Epithelial cell of esophagus (primary cell): ENCODE measurements around the gene TENM4.

Experiments
- DNase-seq: peaks from one replicate; pipeline ENCODE4 v3.0.0; 2010; ENCODE audit warnings: low read depth
- H3K4me3 ChIP-seq: 2 replicates; pipeline ENCODE4 v1.5.1; 2011; ENCODE audit warnings: mild to moderate bottlenecking, low read length, control low read depth
- CTCF ChIP-seq: IDR thresholded peaks from 2 replicates; pipeline ENCODE4 v1.5.1; 2011; ENCODE audit warnings: low read depth, mild to moderate bottlenecking, low read length, control low read depth, inconsistent platforms; ENCODE audit not compliant: insufficient read depth; ENCODE audit errors: missing control alignments

Gene TENM4

GRCh38 chr11:78916759-78917158 is 524.1 kb downstream of the TENM4 start:
- DNase-seq: no peak
- TF ChIP-seq CTCF: no peak
- H3K4me3 ChIP-seq: no peak overlapping the region

DNA sequence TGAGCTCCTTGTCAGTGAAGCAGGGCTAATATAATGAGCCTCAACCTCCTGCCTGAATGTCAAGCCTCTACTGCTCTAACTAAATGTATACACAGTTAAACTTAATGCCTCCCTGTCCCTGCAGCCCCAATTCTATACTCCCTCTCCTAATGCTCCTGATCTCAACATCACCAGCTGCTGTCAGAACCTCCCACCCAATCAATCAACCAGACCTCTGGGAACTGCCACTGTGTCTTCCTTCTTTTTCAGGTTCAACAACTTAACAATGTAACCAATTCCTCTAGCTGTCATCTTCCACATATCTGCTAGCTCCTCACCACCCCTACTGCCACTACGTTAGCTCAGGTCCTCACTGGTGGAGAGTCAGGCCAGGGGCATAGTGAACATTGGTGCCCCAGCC is 526.3 kb downstream of the TENM4 start:
- DNase-seq: no peak
- no peak overlapping the region for H3K4me3 ChIP-seq
- TF ChIP-seq CTCF: no peak

DNA sequence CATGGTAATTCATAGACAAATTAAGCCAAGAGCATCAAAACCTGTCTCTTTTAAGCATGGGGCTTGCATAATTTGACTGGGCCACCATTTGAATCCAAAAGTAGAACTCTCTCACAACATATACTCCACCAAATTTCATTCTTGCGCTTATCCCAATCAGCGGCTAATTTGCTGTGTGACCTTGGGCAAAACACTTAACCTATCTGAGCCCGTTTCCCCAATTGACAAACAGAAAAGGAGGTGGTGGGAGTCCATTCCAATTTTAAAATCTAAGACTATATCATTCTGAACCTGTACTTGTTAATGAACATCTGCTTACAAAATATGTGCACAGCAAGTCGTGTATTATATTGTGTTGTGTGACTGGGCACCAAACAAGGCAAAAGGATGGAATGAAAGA is 528.1 kb downstream of the TENM4 start:
- no peak overlapping the region for H3K4me3 ChIP-seq
- DNase-seq: no peak
- no peak for TF ChIP-seq CTCF

- no peak overlapping the region for H3K4me3 ChIP-seq
- DNase-seq: no peak
- no peak for TF ChIP-seq CTCF
Measured at GRCh38 chr11:78910322-78910721, 530.5 kb downstream of the TENM4 start.

DNA sequence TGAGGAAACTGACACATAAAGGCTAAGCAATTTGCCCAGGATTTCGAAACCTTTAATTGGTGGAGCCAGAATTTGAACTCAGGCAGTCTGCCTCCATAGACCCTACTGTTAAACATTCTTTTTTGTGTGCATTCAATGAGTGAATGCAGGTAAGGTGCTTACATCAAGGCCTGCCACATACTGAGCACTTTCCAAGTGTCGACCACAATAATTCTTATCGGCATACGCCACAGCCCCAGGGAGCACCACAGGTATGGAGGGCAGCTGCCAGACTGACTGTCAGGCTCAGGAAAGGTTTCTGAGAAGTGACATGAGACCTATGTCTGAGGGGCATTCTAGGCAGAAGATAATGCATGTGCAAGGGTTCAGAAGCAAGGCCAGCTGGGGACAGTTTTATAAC is 531.4 kb downstream of the TENM4 start:
- TF ChIP-seq CTCF: no peak

DNA sequence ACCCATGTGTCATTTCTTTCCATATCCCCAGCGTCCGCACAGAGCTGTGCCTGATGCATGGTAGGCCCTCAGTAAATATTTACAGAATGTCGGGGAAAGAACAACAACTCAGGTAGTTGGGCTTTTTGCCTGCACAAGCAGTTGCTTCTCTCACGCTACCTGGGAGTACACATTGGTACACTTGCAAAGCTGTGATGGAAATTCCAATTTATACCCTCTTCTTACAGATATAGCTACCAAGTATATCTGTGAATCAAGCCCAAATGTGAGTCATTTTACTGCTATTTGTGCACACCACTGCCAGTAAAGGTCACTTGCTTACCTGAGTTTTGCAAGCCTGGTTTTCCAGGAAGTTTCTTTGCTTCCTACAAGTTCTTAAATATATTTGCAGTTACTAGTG is 533.2 kb downstream of the TENM4 start:
- no peak for TF ChIP-seq CTCF
- no peak overlapping the region for H3K4me3 ChIP-seq
- peak; percentile 74 for DNase-seq

More for the DNA sequence above, 531.4 kb downstream of the TENM4 start:
- no peak overlapping the region for H3K4me3 ChIP-seq
- DNase-seq: no peak

GRCh38 chr11:78906566-78906965 is 534.3 kb downstream of the TENM4 start:
- H3K4me3 ChIP-seq: no peak overlapping the region
- TF ChIP-seq CTCF: no peak
- no peak for DNase-seq
